Activated T-cell treated with anti-CD3 and anti-CD28 coated beads for 24 hours (primary cell): Measurements from ENCODE around the gene NTMT2.
"Not testable (repeated sequence)": the region's sequence is repeated elsewhere in the genome, so short reads cannot be mapped to it uniquely, and the experiment has no call there.

Experiments used
- DNase-seq: peaks from one replicate; pipeline ENCODE4 v3.0.0-alpha.2; 2020; ENCODE audit warnings: low read depth

The NTMT2 gene

DNA sequence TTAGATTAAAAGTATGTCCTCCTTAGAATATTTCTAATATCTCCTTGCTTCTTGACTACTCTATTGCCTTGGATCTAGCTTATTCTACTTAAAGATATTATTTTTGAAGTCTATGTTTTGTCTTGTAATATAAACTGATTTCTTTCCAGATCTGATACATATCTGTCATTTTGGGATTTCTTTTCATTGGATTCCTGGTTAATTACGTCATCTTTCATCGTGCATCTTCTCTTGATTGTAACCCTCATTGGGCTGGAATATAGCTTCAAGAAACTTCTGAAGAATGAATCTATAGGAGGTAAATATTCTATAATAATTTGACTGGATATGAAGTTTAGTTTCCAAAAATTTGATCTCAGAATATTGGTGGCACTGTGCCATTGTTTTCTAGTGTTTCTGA is 12.1 kb downstream of the NTMT2 start:
- DNase-seq, result no peak

DNA sequence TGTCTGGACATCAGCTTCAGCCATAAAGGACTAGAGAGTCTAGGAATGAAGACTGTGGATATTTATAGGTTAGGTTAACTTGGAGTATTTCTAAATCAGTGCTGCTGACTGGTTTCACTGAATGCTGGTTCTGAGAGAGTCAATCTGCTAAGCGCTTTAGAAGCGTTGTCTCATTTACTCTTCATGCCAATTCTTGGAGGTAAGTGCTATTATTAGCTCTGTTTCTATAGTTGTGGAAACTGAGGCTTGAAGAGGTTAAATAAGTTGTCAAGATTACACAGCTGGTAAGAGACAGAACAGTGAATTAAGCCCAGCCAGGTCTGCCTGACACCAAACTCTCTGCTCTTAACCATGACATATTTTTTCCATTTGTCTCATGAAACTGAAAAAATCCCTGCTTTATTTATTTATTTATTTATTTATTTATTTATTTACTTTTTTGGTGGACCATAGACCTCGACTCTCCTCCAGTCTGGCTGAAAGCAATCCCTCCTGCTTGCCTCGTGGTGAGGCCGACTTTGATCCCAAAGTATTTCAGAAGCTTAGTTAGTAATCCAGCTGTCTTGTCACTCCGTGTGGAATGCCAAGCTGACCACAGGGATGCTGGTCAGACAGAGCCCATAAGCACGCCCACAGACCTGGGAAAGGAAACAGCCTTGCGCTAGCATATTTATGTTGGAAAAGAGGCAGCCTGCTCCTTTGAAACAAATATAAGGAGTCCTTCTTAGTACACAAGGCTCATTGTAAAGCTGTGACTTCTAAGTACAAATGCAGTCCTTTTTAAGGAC is 16.9 kb downstream of the NTMT2 start:
- DNase-seq, result no peak

DNA sequence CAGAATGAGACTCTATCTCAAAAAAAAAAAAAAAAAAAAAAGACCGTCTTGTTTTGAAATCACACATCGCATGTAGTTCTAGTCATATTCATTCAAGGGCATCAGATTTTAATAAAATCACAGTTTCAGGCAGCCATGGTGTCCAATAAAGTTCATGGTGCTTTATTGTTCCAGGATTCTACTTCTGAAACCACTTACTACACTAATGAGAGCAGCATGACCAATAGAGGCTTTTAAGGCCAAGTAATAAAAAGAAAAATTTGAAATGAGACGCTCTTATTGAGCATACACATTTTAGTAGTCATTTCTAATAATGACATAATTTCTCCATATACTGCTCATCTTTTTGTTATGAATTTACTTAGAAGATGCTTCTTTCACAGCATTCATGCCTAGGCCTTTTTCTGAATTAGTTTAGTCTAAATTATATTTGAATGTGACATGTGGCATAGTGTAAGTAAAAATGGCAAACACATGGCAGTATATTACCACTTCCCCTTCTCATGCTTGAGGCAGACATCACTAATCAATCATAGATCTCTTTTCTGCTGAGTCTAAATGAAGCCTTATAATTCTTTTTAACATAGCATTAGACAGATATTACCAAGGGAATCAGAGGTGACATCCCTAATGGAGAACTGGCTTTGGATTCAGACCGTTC is 18.5 kb downstream of the NTMT2 start:
- no peak for DNase-seq

DNA sequence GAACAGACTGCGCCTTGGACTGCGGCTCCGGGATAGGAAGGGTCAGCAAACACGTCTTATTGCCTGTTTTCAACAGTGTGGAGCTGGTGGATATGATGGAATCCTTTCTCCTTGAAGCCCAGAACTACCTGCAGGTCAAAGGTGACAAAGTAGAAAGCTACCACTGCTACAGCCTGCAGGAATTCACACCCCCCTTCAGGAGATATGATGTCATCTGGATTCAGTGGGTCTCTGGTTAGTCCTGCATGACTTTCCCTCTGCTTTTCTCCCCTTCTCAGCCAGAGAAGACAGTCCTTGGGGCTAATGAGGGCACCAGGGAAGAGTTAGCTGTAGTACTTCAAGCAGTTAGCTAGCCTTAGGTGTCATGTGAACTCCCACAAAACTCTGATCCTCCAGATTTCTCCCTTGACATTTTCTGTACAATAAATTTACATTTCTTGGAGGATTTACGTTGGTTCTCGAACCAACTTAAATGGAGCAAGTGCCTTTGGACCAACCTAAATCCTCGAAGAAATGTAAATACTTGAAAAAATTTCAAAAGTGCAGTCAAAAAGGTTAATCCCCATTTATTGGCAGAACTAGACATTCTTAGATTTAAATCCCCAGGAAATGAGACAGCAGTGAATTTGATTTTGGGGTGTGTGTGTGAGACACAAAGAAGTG is 20.9 kb downstream of the NTMT2 start:
- DNase-seq, result no peak

DNA sequence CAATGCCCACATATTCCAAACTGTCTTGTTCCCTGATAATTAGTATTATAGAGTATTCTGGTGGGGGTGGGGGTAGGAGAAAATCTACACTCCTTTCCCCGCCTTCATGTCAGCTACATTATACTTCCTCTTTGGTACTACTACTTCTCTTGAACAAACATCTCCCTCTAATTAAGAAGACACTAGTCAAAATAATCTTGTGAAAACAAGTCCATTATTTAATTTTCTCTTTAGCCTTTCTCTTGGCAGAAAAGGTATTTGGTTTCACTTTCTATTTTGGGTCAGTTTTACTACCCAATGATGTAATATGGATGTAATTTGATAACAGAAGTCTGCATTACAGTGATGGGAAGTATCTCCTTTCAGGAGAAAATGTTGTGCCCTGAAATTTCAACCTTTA is 22.5 kb downstream of the NTMT2 start:
- DNase-seq, result no peak

DNA sequence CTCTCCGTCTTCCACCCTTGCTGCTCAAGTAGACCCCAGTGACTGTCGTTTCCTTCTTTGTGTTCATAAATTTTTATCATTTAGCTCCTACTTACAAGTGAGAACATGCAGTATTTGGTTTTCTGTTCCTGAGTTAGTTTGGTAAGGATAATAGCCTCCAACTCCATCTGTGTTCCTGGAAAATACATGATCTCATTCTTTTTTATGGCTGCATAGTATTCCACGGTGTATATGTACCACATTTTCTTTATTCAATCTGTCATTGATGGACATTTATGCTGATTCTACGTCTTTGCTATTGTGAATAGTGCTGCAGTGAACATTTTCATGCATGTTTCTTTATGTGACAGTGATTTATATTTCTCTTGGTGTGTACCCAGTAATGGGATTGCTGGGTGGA is 24.8 kb downstream of the NTMT2 start:
- not testable (repeated sequence) for DNase-seq

DNA sequence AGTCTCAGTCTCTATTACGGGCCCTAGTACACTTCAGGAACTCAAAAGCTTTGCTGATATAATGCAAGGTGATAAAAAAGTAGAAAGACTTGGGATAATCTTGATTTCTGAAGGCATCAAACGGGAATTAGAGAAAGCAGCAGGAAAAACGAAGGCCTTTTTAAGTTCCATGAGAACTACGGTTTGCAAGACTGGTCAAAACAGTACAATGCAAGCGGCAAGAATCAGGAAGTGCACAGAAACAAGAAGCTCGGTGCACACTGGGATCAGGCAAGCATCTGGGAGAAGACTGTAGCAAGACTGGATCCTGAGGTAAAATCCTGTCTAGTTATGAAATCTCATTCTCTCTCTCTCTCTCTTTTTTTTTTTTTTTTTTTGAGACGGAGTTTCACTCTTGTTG is 28.6 kb downstream of the NTMT2 start:
- DNase-seq, result no peak

DNA sequence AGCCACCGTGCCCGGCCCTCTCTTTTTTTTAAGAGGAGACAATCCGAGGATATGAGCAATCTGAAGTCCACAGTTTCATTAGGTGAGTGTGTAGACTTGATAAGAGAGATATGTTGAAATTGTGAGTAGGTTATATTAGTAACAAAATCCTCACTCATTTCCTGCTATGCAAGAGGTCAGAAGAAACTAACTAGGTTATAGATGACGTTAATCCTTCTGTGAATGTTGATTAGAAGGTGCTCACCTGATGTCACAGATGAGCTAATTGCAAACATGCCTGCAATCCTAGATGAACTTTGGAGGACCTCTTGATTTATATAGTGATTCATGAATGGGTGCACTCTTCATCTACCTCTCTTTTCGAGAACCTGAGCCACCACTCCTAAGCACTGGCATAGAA is 29.3 kb downstream of the NTMT2 start:
- DNase-seq, result no peak

DNA sequence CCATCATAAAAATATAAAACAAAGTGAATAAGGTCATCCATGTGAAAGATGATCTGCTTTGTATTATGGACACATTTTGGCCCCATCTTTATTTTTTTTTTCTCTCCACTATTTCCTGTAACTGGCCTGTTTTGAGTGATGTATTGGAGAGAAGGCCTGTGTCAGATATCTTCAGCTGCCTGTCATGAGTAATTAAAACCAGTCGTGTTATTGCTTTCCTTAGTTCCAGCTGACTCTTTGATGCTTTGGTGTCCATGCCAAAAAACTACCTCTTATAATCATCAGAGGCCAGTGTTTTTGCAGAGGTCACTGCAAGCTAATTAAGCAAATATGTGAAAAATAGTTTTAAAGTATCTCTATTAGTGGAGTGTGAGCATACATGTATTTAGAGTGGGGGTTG is 29.7 kb downstream of the NTMT2 start:
- no peak for DNase-seq

DNA sequence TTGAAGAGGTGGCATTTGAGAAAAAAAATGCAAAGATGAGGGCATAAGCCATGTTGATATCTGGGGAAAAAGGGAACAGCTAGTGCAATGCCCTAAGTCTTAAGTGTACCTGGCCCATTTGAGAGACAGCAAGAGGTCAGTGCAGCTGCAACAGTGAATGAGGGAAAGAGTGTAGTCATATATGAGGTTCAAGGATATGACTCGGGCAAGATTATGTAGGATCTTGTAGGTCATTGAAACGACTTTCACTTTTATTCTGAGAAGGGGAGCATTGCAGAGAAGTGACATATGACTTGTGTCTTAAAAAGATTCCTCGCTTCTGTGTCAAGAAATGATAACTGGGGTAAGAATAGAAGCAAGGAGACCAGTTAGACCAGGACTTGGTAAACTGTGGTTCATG is 31.0 kb downstream of the NTMT2 start:
- DNase-seq, result no peak

DNA sequence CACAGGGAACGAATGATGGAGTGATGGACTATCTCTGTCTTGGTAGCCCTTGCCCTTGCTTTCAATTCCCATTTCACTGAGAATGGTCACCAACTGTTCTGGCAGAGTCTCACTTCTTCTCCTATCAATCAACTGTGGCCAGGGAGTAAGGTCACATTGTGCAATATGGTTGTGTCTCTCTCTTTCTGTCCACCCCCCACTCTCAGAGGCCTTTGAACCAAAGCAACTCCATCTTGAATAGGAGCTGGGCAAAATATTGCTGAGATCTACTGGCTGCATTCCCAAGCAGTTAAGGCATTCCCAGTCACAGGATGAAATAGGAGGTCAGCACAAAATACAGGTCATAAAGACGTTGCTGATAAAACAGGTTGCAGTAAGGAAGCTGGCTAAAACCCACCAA is 36.7 kb downstream of the NTMT2 start:
- no peak for DNase-seq

DNA sequence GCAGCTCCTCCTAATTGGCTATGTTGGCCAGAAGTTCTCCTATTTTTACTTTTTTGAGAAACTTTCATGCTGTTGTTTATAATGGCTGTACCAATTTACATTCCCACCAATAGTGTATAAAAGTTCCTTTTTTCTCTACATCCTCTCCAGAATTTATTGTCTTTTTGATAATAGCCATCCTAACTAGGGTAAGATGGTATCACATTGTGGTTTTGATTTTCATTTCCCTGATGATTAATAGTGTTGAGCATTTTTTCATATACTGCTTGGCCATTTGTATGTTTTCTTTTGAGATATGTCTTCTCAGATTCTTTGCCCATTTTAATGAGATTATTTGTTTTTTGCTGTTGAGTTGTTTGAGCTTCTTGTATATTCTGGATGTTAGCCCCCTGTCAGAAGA is 46.8 kb downstream of the NTMT2 start:
- no peak for DNase-seq

DNA sequence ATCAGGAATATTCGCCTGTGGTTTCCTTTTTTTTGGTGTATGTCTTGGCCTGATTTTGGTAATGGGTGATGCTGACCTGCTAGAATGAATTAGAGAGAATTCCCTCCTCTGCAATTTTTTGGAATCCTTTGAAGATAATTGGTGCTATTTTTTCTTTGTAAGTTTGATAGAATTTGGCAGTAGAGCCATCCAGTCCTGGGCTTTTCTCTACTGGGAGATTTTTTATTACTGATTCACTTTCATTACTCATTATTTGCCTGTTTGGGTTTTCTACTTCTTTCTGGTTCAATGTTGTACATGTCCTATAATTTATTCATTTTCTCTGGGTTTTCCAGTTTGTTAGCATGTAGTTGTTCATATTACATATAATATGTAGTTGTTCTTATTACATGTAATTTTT is 48.7 kb downstream of the NTMT2 start:
- no peak for DNase-seq

DNA sequence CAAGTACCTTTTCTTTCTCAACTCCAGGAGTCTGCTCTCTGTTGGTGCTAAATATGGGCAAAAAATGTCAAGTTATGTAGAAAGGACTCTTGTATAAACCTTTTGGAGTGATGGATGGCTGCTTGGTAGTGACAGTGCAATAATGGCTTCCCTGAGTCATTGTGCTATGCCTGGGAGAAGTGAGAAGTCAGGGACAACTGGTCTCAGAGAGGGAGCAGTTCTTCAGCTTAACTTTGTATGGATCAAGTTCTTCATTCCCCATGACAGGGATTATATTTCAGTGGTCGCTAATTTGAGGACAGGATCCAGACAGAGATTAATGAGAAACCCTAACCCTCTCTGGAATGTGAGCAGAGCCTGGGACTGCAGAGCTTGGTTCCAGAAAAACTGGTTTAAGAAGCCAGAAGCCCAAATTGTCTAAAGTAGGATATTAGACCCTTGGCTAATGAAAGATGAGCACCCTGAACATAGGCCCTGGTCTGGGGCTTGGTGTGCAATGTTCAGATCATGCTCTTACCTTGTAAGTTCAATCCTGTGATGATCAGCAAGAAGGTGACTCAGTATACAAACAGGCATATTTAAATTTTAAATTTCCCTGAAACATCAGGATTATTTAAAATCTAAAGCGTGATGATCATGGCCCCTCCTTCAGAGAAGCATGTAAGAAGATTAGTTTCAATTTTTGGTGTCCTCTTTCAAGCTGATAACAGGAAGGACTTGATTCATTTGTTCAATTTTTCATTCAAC is 50.9 kb downstream of the NTMT2 start:
- DNase-seq, result no peak

DNA sequence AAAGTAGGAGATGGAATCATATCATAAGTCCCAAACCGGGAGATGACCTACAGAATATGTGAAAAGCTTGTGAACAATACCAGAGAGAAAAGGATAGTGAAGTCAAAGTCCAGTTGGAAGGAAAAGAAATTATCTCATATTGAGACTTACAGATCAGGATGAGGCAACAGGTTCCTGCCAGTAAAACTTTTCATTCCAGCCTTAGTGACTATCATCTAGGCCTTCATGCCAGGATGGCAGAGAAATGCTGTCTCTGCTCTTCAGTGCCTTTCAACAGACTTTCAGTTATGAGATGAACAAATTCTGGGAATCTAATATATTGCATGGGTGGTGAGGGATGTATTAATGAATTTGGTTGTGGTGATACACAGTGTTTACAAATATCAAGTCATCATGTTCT is 52.3 kb downstream of the NTMT2 start:
- no peak for DNase-seq

DNA sequence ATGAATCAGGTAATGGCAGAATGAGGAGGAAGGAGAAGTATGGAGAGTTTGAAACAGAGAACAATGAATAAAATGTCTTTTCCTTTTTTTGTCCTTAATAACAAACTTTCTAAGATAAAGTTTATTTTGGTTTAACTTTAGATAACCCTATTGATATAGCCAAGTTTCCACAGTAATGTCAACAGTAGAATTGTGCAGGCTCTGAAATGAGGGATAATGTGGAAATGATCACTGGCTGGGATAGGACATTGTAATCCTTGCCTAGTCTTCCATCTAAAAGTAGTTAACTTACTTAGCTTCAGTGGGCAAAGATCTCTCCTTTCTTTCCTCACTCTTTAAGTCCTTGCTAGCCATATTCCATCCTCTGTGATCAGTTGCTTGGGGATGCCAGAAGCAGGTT is 52.8 kb downstream of the NTMT2 start:
- DNase-seq, result no peak

DNA sequence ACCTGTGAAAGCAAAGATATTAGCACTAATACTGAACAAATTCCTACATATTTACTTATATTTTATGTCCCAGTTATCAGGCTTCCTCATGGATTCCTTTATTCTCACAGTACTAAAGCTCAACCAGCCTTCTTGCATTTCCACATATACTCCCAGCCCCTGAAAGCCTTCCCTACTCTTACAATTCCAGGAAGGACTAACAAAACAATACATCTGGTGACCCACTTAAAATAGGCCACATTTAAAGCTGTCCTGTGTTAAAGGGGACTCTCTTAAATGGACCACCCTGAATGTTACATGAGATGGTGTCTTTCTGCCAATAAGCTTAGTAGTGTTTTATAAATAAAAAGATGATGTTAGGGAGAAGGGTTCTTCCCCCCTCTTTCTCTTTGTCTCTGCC is 54.4 kb downstream of the NTMT2 start:
- no peak for DNase-seq

DNA sequence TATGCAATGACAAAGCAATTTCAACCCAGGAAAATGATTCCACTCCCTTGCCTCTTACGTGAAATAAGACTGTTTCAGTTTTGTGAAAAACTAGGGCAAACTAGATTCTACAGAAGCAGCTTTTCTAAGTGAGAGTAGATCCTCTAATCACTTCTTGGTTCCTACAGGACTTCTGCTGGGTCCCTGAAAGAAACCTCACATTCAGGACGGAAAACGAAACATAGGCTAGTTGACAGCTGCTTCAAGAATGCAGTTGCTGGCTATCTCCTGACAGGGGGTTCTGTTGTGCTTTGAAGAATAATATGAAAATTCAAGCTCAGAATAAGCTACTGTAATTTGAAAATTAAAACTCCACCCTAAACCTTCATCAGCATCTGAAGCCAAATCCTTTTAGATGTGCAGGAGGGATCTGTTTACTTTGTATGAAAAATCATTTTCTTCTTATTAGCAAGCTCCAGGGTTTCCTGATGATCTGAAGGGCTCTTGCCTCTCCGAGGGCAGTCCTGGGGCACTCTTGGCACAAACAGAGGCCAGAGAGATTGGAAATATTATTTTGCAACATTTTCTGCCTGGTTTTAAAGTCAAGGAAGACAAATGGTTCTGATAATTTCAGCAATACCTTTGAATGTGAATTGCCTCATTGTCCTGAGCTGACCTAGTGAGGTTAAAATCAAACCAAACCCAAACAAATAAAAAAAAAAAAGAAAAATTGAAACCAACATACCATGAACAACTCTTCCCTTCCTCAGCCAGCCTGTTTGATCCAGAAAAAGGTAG is 55.0 kb downstream of the NTMT2 start:
- DNase-seq, result no peak

DNA sequence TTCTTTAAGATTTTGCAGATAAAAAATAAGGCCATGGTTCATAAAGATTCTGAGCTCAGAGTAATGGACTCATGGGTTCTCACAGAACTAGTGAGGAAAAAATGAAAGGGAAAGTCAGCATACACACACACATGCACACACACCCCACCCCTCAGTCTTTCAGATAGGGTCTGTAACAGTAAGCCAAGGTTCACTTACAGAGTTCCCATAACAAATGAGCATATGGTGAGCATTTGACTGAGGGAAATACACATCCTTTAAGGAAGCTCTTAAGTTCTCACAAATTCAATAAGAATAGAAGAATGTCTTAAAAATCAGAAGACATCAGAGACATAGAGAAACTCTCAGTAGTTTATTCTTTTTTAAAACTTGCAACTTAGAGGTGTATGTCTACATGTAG is 57.9 kb downstream of the NTMT2 start:
- DNase-seq, result no peak

DNA sequence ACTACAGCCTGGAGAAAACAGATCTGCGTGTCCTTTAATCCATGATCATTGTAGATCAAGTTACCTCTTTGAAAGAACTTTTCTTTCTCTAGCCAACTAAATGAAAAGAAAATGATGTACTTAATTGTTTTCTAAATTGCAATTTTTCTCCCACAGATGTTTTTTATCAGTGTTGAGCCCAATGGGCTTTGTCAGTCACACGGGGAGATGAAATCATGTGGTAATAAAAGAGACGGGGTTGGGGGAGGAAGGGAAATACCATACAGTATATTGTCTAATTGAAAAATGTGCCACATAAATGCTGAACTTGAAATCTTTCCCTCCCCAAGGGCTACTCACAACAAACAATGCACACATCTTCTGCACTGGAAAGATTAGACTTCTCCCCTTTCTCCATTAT is 58.4 kb downstream of the NTMT2 start:
- DNase-seq, result no peak

DNA sequence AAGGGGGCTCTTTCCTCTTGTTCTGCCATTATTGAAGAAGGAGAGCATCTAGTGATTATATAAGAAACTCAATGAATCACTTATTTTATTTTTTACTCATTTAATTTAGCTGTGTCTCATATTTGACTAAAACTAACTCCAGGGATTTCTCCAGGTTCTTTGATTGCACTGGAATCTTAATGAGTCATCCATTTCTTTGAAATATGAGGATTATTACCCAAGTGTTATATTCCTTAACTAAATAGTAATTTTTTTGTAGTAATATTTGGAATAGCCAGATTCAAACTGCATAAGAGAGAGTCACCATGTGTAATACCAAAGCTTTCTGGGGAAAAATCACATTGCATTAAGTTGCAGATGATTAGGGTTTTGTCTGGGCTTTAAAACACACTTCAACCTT is 59.5 kb downstream of the NTMT2 start:
- no peak for DNase-seq

DNA sequence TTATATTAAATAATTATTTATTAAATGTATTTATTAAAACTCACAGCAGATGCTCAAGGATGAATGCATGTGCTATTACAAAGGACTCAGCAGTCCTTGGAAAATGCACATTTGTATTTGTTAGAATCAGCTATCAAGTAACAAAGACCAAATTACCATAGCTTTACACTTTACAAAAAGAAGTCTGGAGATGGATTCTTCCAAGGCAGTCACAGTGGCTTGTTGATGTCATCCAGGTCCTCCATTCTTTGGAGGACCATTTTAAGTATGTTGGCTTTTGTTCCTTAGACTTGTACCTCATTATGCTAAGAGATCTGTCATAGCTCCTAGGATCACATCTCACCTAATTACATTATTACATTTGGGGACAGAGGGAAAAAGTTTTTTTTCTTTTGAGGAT is 63.4 kb downstream of the NTMT2 start:
- no peak for DNase-seq
